ENCODE results near the gene UBE3D. TPM values are rescaled to one million over a fixed set of nuclear protein-coding genes. Genes with fewer than 3 reads are reported as not detected.

Gene UBE3D
- total and polyA plus RNA-seq, 3 donors from 2014 or later: 2.4 to 16.4 (median 13.9) TPM

DNA sequence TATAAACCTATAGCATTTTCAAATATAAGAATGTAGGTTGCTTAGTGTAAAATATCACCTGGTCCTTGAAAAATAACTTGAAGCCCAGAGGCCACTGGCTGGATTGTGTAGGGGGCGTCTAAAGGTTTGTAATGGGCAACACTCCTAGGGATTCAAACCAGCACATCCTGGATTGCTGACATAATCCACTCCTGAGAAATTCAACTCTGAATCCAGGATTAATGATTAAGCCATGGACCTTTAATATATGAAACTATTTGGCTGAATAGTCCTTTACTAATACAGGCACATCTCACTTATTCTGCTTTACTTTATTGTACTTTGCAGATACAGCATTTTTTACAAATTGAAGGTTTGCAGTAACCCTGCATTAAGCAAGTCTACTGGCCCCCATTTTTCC is 160.8 kb downstream of the UBE3D start:
- no peaks in the 10 kb centered on the region for H3K4me1 ChIP-seq
- intact Hi-C loops (cut with DNase I; ENCODE audit: low total_unique reads): no loop called here
- WGBS, 2 donors: 79 to 100% methylated on average over 1 of the region's 1 CpG
- H3K27me3 ChIP-seq: no peaks in the 10 kb centered on the region
- no peaks in the 10 kb centered on the region for H3K9me3 ChIP-seq
- DNase-seq: no peak
- H3K4me3 ChIP-seq: no peak overlapping the region
- H3K36me3 ChIP-seq (ENCODE audit: low read depth, missing control alignments): no peaks in the 10 kb centered on the region
- no peak overlapping the region for H3K27ac ChIP-seq
- TF ChIP-seq, protein P1, sequence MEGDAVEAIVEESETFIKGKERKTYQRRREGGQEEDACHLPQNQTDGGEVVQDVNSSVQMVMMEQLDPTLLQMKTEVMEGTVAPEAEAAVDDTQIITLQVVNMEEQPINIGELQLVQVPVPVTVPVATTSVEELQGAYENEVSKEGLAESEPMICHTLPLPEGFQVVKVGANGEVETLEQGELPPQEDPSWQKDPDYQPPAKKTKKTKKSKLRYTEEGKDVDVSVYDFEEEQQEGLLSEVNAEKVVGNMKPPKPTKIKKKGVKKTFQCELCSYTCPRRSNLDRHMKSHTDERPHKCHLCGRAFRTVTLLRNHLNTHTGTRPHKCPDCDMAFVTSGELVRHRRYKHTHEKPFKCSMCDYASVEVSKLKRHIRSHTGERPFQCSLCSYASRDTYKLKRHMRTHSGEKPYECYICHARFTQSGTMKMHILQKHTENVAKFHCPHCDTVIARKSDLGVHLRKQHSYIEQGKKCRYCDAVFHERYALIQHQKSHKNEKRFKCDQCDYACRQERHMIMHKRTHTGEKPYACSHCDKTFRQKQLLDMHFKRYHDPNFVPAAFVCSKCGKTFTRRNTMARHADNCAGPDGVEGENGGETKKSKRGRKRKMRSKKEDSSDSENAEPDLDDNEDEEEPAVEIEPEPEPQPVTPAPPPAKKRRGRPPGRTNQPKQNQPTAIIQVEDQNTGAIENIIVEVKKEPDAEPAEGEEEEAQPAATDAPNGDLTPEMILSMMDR (IDR thresholded peaks at IDR 0.05): no peak
- TF ChIP-seq POLR2A (IDR thresholded peaks at IDR 0.05): no peak

DNA sequence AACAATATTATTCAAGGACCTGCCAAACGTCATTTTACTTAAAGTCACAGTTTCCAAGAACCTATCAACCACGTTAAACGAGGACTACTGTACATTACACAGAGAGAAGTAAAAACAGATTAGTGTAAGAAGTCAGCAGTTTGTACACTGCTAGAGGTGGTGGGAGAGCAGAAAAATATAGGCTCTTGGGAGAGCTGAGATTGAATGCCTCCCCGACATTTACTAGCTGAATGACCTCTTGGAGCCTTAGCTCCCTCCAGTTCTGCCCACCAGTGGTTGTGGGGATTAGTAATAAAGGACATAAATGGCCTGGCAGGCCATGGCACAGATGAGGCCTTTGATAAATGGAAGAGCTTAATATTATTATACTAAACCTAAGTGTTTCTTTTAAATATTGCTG is 161.4 kb downstream of the UBE3D start:
- Histone ChIP-seq H3K27me3 (no peaks in the 10 kb centered on the region), H3K4me3 (no peak overlapping the region), H3K36me3 (ENCODE audit: low read depth, missing control alignments) (no peaks in the 10 kb centered on the region), H3K9me3 (no peaks in the 10 kb centered on the region), H3K4me1 (no peaks in the 10 kb centered on the region), H3K27ac (no peak overlapping the region)
- DNase-seq: no peak
- intact Hi-C loops (cut with DNase I; ENCODE audit: low total_unique reads): no loop called here
- TF ChIP-seq POLR2A (IDR thresholded peaks at IDR 0.05): no peak
- TF ChIP-seq, protein P1 (IDR thresholded peaks at IDR 0.05): no peak
- WGBS, 2 donors: 62% methylated on average over 4 of the region's 4 CpGs

DNA sequence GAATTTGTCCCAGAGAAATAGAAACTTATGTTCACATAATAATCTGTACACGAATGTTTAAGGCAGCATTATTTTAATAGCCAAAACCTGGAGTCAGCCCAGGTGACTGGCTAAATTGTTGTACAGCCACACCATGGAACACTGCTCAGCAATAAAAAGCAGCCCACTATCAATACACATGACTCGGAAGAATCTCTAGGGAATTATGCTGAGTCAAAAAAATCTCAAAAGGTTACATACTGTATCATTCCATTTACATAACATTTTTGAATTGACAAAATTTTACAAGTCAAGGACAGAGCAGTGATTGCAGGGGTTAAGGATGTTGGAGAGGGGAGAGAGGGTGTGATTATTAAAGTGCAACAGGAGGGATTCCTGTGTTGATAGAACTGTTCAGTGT is 163.4 kb downstream of the UBE3D start:
- WGBS, 2 donors: 58 to 62% methylated on average over 2 of the region's 2 CpGs
- Histone ChIP-seq H3K9me3 (no peaks in the 10 kb centered on the region), H3K36me3 (ENCODE audit: low read depth, missing control alignments) (no peaks in the 10 kb centered on the region), H3K27me3 (no peaks in the 10 kb centered on the region), H3K4me1 (no peaks in the 10 kb centered on the region), H3K4me3 (no peak overlapping the region), H3K27ac (no peak overlapping the region)
- intact Hi-C loops (cut with DNase I; ENCODE audit: low total_unique reads): no loop called here
- TF ChIP-seq, protein P1 (IDR thresholded peaks at IDR 0.05): no peak
- TF ChIP-seq POLR2A (IDR thresholded peaks at IDR 0.05): no peak
- no peak for DNase-seq

DNA sequence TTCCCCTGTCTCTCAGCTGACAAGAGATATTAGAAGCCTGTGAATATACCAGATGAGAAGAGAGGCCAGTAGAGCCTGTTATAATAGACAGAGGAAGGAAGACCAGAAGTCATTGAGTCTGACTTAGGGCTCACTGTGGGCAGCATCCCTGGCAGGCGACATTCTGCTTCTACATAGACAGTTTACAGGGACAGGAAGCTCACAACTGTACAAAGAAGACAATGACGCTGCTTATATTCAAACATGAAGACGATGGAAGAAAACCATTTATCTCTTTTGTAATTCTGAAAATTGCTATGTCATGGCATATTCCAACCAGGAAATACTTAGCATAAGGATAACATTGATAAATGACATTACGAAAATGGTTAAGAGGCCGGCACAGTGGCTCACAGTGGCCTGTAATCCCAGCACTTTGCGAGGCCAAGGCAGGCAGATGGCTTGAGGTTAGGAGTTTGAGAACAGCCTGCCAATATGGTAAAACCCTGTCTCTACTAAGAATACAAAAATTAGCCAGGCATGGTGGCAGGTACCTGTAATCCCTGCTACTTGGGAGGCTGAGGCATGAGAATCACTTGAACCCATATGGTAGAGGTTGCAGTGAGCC is 170.9 kb downstream of the UBE3D start:
- intact Hi-C loops (cut with DNase I; ENCODE audit: low total_unique reads): no loop called here
- H3K9me3 ChIP-seq: no peaks in the 10 kb centered on the region
- H3K36me3 ChIP-seq (ENCODE audit: low read depth, missing control alignments): no peaks in the 10 kb centered on the region
- no peaks in the 10 kb centered on the region for H3K27me3 ChIP-seq
- no peak overlapping the region for H3K27ac ChIP-seq
- no peaks in the 10 kb centered on the region for H3K4me1 ChIP-seq
- no peak for DNase-seq
- H3K4me3 ChIP-seq: no peak overlapping the region
- TF ChIP-seq, protein P1 (IDR thresholded peaks at IDR 0.05): no peak
- TF ChIP-seq POLR2A (IDR thresholded peaks at IDR 0.05): no peak
- WGBS, 2 donors: 88% methylated on average over 6 of the region's 6 CpGs

All from testis (tissue), 3 donors.